Loucy (cell line): Measurements from ENCODE around the gene GNB1L.

ENCODE experiments used
- CTCF ChIP-seq: fragments of 200-600 bp; sonication (generic); conservative IDR thresholded peaks from 2 replicates; pipeline ENCODE4 v1.5.1; 2014; ENCODE audit warnings: mild to moderate bottlenecking, antibody characterized with exemption, low read length
- EZH2phosphoT487 ChIP-seq: fragments of 200-600 bp; IDR thresholded peaks from 2 replicates; pipeline ENCODE4 v1.6.1; 2018; ENCODE audit warnings: antibody characterized with exemption, mild to moderate bottlenecking, moderate library complexity, borderline replicate concordance

GRCh38 chr22:19739448-19739895 is 115.2 kb downstream of the GNB1L start:
- TF ChIP-seq CTCF (no peak), EZH2phosphoT487 (no peak)
